ENCODE data around the gene PLEKHA3.
A peak's percentile ranks its signal among the peaks of the same experiment; 100 is the strongest.
"Not testable (repeated sequence)": the region's sequence is repeated elsewhere in the genome, so short reads cannot be mapped to it uniquely, and the experiment has no call there.

Gene PLEKHA3

DNA sequence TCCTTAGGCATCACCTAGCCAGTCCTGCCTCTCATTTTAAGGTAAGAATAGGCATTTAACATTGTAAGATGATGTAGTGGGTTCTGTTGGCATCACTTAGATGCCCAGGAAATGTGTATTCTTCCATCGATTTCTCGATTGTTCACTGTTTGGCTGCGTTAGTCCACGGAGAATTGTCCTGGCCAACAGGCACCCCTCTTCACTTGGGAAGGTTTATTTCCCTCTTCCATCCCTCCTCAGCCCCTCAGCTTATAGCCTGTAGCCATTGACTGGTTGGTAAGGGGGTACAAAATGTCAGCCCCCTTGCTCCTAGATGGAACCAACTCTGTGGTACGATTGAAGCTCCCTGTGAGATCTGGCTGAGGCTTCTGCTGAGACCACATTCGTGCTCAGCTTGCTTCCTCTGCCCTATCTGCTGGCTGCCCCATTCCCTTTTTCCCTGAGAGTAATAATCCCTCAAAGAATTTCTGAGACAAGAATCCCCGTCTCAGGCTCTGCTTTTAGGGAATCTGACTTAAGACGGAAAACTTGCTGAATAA, 43.4 kb downstream of the PLEKHA3 start:
- DNase-seq (ENCODE audit: low spot score), result no peak

DNA sequence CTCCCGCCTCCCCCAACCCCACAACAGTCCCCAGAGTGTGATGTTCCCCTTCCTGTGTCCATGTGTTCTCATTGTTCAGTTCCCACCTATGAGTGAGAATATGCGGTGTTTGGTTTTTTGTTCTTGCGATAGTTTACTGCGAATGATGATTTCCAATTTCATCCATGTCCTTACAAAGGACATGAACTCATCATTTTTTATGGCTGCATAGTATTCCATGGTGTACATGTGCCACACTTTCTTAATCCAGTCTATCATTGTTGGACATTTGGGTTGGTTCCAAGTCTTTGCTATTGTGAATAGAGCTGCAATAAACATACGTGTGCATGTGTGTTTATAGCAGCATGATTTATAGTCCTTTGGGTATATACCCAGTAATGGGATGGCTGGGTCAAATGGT, 44.8 kb downstream of the PLEKHA3 start:
- not testable (repeated sequence) for DNase-seq (ENCODE audit: low spot score)

DNA sequence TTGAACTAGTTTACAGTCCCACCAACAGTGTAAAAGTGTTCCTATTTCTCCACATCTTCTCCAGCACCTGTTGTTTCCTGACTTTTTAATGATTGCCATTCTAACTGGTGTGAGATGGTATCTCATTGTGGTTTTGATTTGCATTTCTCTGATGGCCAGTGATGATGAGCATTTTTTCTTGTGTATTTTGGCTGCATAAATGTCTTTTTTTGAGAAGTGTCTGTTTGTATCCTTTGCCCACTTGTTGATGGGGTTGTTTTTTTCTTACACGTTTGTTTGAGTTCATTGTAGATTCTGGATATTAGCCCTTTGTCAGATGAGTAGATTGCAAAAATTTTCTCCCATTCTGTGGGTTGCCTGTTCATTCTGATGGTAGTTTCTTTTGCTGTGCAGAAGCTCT, 45.2 kb downstream of the PLEKHA3 start:
- DNase-seq (ENCODE audit: low spot score), result not testable (repeated sequence)

DNA sequence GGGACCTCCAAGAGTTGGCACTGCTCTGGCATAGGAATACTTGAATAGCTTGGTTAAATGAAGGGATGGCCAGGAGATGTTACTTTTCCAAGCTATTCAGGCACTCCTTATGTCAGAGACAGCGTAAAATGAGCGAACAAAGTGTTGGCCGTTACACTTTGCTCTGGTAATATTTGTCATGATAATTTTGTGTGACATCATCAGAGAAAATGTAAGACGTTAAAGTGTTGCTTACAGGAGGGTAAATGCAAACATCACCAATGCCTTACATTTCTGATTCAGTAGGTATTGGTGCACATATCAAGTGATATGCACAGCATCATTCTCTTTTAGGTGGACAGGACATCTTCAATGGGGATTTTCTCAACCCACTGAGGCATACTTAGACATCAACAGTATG, 46.0 kb downstream of the PLEKHA3 start:
- no peak for DNase-seq (ENCODE audit: low spot score)

DNA sequence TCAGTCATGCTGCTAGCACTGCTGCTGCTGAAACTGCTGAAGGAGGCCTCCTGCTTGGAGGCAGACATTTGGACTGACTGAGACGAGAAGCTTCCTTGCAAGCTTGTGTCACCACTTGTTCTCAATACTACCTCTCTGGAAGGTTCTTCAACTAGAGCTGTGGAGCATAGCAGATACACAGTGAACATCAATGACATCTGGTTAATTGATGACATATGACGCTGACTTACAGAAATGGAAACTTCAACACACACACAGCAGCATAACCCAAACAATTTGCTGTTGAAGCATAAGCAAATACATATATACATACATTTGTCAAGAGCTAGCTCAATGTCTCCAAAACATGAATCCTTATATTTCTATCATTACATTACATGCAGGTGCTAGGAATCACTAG, 47.3 kb downstream of the PLEKHA3 start:
- DNase-seq (ENCODE audit: low spot score), result no peak

DNA sequence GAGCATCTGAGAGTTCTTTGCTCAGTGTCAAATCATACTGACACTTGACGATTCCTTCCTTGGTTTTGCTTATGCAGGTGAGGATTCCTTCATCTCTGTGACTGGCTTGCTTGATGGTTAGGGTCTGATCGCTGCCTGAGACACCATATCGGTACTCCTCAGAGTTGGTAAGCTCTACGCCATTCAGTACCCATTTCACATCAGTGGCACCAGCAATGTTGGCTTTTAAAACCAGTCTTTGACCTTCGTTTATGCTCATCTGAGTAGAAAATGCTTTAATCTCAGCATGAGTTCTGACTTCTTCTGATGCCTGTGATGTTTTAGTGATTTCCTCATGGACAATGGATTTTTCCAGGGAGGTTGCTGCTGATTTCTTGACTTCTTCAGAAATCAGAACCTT, 48.4 kb downstream of the PLEKHA3 start:
- no peak for DNase-seq (ENCODE audit: low spot score)

DNA sequence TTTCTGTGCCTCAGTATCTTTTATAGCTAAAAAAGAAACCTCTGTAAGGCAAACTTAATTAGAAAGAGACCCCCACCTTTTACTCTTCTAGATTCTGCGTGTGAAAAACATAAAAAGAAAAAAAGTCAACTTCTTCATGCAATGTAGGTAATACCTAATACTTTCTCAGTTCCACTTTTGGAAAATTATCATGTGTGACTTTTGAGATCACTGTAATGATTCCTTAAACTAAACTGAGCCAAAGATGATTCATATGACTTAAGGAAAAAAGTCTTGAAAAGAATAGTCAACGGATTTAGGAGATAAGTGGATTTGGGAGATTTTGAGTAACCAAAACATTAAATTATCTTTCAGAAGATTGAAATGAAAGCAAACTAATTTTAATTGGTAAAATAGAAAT, 48.9 kb downstream of the PLEKHA3 start:
- no peak for DNase-seq (ENCODE audit: low spot score)

DNA sequence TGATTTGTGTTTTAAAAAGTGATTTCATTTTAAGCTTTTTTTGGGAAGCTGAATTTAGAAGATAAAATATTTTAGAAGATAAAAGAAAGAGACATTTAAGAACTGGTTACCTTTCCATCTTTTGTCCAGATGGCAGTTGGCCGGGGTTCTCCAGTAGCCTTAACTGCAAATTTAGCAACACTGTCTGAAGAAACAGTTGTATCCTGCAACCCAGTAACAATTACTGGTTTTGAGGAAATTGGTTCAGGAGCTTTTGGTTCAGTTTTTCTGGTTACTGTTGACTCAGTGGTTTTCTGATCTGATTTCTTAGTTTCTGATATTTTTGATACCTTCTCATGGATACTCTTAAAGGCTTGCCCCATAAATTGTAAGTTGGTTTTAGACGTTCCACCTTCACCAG, 49.9 kb downstream of the PLEKHA3 start:
- DNase-seq (ENCODE audit: low spot score), result no peak

DNA sequence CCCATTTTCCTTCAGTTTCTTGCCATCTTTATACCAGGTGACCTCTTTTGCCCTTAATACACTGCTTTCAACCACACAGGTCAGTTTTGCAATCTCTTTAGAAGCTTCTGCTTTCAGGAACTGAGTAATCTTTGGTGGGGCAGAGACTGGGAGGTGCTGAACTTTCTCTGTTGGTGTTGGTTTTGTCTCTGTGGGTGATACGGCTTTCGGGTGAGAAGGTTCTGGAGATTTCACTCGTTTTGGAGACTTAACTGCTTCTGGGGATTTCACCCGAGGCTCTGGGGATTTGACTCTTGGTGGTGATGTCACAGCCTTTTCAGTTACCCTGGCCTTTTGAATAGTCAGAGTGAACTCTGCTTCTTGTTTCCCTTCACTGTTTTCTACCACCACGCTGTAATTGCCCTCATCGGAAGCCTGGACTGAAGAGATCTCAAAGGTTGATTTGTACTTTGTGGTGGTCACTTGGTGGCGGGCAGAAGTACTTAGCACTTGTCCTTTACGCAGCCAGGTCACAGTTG, 50.4 kb downstream of the PLEKHA3 start:
- no peak for DNase-seq (ENCODE audit: low spot score)

DNA sequence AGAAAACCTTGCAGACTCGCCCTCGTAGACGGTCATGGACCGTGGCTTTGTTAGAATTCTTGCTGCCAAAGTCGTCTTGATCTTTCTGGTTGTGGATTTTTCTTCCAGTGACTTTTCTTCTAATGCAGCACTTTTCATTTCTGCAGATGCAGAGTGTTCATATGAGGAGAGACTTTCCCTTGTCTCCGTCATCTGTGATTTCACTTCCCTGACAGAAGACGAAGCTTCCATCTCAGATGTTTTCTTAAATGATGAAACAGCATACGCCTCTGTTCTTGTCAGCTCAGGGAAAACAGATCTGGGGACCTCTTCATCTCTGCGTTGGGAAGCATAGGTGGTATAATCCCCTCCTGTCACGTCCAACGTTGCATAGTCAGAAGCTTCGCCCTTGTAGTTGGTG, 50.9 kb downstream of the PLEKHA3 start:
- DNase-seq (ENCODE audit: low spot score), result no peak

DNA sequence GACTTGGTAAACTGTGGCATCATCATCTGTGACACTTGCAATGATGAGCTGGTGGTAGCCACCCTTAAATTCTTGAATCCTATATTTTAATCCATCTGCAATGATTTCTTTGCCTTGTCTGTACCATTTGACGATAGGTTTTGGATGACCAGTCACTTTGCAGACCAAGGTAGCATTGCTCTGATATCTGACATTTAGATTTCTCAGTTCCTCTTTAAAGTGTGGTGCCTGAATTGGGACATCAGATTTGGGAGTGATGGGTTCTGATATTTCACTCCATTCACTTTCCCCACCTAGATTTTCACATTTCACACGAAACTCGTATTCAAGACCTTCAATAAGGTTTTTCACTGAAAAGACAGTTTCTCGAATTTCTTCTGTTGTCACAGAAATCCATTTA, 55.8 kb downstream of the PLEKHA3 start:
- DNase-seq (ENCODE audit: low spot score), result no peak

DNA sequence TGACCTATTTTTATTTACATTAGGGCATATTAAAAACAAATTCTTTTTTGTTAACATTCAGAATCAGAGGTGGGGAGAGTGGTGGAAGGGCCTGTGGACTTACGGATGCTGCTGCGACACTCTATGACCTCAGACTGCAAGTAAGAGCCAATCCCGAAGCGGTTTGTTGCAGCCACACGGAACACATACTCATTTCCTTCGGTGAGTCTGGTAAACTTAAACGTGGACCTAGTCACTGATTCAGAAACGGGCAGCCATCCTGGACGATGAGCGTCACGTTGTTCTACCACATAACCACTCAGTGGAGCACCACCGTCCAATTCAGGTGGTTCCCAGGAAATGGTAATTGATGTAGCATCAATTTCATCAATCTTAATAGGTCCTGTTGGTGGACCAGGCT, 61.9 kb downstream of the PLEKHA3 start:
- DNase-seq (ENCODE audit: low spot score), result no peak

DNA sequence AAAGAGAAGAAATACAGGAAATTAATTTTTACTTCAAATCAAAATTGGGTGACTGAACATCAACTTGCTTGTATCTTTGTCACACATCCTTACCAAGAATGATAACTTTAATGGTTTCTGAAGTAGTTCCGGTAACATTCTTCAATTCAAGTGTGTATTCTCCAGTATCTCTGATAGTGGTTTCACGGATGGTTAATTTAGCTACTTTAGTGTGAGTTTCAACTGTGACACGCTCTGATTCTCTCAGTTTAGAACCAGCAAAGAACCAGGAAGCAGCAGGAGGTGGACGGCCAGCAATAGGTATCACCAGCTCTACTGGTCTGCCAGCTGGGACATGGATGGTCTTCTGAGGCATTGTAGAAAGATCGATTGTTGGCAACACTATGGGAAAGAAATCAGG, 62.3 kb downstream of the PLEKHA3 start:
- peak; percentile 57 for DNase-seq (ENCODE audit: low spot score)

DNA sequence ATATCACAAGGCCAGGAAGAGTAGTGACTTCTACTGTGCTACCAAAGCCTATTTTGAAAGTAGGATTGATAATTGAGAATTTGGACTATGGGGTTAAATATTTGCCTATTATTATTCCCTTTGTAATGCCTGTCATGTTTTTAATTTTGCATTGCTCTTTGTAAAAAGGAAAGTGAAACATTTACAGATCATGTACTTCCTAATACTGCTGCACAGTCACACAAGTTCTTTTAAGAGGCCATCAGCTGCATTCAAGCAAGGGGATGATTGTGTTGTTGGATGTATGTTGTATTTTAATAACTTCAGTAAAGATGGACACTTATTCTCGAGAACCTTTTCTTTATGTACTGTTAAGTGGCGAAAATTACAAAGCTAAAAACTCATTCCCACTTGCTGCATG, 70.1 kb downstream of the PLEKHA3 start:
- DNase-seq (ENCODE audit: low spot score), result no peak

DNA sequence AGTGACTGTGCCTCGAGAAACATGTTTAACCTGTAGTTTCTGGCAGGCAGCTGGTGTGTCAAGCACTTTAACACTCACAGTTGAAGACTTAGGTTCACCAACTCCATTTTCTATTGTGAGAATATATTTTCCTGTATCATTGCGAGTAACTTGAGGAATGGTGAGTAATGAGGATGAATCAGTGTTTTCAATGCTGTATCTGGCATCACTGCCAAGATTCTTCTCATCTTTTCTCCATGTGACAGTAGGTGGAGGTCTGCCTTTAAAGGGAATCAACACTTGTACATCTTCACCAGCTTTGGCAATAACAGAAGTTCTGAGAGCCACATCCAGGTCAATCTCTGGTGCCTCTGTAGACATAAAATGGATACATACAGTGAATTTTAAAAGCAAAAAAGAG, 72.8 kb downstream of the PLEKHA3 start:
- peak; percentile 81 for DNase-seq (ENCODE audit: low spot score)

Measured in kidney tubule cell (primary cell).